ENCODE measurements around the gene ALDOA.

The ALDOA gene

DNA sequence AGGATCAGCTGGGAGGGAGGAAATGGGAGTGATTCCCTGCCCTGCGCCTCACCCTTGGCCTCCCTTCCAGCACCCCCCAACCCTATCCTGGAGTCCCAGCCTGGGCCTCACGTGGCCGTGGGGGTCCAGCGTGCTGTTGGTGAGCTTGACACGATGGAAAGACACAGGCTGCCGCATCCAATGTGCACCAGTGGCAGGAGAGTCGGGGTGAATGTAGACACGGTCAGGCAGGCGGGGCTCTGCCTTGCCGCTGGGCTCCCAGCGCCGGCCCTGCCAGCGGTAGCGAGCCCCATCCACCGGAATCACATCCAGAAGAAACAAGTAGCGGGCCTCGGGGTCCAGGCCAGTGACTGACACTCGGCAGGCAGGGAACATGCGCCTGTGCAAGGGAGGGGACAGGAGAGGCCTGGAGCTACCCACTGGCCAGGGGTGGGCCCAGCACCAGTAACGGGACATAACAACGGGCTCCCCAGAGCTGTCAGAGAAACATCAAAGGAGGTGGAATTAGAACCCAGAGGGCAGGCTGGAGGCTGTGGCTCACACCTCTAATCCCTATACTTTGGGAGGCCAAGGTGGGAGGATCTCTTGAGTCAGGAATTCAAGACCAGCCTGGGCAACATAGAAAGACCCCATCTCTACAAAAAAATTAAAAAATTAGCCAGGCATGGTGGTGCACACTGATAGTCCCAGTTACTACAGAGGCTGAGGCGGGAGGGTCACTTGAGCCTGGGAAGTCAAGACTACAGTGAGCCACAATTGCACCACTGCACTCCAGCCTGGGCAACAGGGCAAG is 23.5 kb downstream of the ALDOA start:
- no peak for DNase-seq (ENCODE audit: low read depth in 2 of 2, low spot score in 1 of 2)

DNA sequence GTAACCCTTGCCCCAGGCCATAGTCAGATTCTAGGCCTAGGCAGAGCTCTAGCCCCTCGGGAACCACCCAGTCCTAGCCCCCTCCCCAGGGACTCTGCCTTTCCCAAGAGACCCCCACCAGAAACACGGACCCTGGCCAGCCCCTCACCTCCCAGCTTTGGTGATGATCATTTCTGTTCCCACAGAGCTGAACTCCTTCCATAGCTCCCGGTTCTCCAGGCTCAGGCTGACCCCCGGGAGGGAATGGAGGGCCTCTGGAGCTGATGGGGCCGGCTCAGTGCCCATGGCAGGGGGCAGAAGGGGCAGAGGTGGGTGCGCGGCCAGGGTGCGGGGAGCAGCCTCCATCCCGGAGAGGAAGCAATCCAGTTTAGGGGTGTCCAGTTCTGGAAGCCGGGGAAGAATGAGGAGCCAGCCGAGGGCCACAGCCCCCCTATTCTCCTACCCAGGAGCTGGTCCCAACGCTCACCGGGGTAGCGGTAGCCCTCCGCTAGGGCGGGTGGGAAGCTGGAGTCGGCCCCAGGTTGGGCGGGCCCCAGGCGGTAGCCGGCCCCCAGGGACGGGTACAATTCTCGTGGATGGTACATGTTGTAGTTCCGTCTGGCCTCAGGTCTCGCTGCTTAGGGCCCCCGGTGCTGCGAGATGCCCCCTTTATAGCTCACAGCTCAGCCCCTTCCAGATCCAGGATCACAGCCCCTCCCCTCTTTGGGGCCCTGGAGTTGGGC is 25.2 kb downstream of the ALDOA start:
- DNase-seq (ENCODE audit: low read depth in 2 of 2, low spot score in 1 of 2): no peak

DNA sequence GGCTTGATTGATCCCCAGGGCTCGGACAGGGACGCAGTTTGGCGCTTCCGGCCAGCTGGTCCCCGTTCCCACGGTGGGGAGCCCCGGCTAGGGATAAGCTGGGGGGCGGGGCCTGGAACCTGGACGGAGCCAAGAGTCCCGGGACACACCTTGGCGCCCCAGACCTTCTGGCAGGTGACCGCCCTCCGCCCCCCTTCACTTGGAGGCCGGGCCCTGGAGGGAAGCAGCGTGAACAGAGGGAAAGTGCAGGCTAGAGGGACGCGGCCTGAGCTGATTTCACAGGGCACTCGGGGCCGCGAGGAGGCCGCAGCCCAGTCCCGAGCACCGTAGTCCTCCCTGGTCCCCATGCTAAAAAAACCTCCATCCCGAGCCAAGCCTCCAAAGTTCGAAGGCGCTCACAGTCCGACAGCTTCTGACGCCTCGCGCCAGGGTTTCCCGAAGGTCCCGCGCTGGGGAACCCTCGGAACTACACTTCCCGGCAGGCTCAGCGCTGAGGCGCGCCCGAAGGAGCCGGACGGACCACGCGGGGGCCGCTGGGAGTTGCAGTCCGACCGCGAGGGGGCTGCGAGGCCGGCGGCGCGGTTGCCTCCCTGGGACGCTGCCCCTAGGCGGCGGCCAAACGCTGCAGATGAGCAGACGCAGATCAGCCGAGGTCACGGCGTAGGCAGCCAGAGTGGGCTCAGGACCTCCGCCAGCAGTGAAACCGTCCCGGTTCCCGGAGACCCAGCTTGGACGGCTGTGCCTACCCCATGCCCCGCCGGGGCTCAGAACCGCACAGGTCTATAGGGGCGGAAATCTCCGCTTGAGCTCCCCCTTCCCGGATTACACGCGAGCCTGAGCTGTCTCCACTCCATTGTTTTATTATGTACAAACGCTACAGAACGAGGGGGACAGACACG is 26.2 kb downstream of the ALDOA start, which contains the start of gene TBX6:
TSS of gene TBX6 (minus strand) at position 451 of the 899 bp plus-strand sequence. CDS start 731 bp downstream, outside the sequence.
- DNase-seq (ENCODE audit: low read depth in 2 of 2, low spot score in 1 of 2): peak; percentile 79 to 84

- peak in 1 of 2 donors; percentile 27 for DNase-seq (ENCODE audit: low read depth in 2 of 2, low spot score in 1 of 2)
Measured at GRCh38 chr16:30092373-30093010, 26.9 kb downstream of the ALDOA start.

GRCh38 chr16:30094541-30095165 is 29.1 kb downstream of the ALDOA start:
- no peak for DNase-seq (ENCODE audit: low read depth in 2 of 2, low spot score in 1 of 2)

GRCh38 chr16:30095166-30096078 is 29.9 kb downstream of the ALDOA start:
- DNase-seq (ENCODE audit: low read depth in 2 of 2, low spot score in 1 of 2): no peak

DNA sequence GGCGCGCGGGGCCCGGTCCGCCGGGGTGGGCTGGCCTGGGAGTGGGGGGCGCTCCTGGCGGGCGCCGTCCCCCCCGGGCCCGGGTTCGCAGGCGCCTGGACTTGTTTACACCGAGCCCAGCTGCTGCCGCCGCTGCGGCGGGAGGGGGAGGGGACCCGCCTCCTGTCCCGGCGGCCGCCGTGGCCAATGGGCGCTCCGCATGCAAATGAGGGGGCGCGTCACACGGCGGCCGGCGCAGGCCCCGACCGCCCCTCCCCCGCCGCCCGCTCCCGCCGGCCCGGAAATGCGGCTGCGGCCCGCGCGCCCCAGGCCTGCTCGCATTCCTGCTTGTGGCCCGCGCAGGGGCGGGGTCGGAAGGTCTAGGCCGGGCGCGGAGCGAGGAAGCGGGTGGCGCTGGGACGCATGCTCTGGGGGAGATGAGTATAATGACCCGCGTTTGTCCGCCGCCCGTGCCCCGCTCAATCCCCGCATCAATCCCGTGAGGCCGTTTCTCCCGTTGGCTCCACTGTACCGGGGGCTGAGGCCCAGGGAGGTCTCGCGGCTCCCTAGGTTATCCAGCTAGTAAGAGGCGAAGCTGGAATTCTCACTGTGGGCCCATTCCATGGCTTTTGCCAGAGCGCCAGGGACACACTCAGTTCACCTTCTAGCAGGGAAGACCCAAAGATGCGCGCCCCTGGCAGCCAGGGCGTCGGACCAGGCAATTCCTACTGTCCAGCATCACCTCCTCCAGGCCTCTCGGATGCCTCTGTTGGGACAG is 30.7 kb downstream of the ALDOA start, which contains the start of gene YPEL3:
TSS of gene YPEL3 (minus strand) at position 109 of the 757 bp plus-strand sequence. CDS start 731 bp downstream, outside the sequence.
- peak; percentile 69 to 80 for DNase-seq (ENCODE audit: low read depth in 2 of 2, low spot score in 1 of 2)

DNA sequence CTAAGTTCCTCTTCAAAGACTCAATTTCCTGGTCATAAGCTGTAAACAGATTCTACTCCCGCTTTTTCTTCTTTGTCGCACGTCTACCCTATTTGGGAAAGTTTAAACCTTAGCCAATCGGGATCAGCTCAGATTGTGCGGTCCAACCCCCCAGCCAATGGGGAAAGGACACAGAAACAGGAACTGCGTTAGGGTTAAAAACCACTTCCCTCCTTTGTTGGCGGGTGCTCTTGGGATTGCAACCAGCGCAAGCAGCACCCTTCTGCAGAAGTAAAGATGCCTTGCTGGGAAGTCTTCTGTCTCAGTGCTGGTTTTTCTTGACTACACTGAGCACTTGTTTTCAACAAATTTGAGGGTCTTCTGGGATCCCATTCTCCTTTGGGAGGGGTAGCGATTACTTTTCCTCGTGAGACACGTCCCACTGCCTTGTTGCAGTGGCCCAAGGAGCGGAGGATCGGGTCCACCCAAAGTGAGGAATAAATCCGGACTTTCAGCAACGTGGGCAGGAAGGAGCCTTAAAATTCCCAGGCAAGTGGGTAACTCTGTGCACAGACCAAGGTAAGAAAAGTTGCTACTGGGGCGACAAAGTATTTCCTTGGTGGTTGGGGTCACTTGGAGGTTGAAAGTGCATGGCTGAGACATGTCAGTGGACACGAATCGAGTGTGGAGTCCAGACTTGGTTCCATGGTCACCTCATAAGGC is 31.5 kb downstream of the ALDOA start:
- DNase-seq (ENCODE audit: low read depth in 2 of 2, low spot score in 1 of 2): no peak

DNA sequence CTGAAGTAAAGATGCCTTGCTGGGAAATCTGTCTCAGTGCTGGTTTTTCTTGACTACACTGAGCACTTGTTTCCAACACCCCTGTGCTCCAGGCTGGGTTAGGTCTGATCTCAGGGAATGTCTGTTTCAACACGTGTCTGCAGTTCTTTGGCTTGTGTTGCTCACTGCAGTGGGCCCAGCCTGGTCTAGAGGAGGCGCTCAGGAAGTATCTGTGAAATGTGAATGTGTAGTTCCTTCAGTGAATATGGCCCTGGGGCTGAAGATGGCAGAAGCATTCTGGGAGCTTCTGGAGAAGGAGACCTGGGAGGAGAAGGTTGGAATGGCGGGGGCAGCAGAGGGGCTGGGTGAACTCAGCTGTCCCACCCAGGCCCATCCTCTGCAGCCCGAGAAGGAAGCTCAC is 38.5 kb downstream of the ALDOA start:
- DNase-seq (ENCODE audit: low read depth in 2 of 2, low spot score in 1 of 2): no peak

- no peak for DNase-seq (ENCODE audit: low read depth in 2 of 2, low spot score in 1 of 2)
Measured at GRCh38 chr16:30104492-30104891, 38.9 kb downstream of the ALDOA start.

DNA sequence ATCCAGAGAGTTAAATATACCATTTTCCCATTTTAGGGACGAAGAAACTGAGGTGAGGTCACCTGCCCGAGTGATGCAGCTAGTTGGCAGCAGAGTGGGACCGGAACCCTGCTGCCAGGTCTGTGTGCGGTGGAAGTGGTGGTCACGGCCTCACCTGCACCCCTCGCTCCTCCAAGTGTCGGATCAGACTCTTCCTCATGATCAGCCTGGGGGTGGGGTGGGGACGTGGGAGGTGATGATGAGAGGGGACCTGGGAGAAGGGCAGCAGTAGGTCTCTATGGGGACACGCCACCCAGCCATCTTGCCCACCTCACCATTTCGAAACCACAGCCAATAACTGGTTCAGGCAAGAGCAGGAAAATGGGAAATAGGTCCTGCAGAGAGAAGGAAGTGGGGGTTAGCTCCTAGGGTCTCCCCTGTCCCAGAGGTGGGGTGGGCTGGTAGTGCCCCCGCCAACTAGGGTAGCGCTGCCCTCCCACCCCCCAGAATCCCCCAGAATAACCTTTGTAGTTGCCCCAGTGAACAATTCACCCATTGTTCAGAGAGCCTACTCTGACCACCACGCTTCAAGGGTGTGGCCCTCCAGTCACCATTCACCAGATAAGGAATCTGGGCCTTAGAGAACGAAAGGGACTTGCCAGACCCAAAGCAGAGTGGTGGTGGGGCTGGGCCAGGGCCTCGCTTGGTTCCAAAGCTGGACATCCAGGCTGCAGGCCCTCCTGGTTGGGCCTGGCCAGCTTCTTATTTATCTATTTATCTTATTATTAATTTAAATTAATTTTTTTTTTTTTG is 42.7 kb downstream of the ALDOA start:
- DNase-seq (ENCODE audit: low read depth in 2 of 2, low spot score in 1 of 2): no peak

DNA sequence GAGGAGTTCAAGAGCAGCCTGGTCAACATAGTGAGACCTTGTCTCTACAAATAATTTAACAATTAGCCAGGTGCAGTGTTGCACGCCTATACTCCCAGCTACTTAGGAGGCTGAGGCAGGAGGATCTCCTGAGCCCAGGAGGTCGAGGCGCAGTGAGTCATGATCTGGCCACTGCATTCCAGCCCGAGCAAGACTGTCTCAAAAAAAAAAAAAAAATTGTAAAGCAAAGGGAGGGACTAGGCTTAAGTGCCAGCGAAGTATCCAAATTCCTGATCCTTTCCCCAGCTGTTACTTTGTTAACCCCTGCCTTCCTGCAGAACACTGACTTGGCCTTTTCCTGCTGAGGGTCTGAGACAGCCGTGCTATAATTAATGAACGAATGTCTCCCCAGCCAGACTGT is 45.1 kb downstream of the ALDOA start:
- DNase-seq (ENCODE audit: low read depth in 2 of 2, low spot score in 1 of 2): no peak

DNA sequence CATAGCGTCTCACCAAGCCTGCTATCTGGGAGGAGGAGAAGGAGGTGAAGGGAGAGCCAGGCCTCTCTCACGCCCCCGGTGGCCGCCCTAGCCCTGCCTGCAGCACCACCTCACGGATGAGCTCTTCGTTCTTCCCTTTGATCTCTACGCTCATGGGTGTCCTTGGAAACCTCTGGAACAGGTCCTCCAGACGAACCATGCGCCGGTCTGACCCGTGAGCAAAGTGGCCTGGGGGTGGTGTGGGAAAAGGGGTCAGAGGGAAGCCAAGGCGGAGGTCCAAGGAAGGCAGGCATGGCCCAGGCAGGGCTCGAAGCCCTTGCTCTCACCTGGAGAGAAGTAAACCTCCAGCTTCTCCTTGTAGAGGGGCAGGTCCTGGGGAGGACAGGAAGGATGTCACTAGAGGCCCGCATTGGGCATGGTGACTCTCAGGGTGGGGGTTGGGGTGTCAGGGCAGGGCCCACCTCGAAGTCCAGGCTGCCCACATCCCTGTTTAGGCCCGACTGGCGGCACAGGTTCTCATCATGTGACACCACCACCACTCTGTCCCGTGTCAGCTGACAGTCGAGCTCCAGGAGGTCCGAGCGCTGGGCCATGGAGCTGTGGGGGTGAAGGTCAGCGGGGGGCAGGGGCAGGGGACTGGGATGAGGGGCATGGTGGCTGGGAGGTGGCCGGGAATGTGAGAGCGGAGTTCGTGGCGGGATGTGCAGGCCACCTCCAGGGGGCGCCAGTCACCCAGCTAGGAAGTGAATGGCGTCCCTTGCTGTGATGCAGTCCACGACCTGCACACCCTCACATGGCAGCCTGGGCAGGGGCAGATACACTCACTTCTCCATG is 46.9 kb downstream of the ALDOA start:
- DNase-seq (ENCODE audit: low read depth in 2 of 2, low spot score in 1 of 2): peak in 1 of 2 donors; percentile 31

DNA sequence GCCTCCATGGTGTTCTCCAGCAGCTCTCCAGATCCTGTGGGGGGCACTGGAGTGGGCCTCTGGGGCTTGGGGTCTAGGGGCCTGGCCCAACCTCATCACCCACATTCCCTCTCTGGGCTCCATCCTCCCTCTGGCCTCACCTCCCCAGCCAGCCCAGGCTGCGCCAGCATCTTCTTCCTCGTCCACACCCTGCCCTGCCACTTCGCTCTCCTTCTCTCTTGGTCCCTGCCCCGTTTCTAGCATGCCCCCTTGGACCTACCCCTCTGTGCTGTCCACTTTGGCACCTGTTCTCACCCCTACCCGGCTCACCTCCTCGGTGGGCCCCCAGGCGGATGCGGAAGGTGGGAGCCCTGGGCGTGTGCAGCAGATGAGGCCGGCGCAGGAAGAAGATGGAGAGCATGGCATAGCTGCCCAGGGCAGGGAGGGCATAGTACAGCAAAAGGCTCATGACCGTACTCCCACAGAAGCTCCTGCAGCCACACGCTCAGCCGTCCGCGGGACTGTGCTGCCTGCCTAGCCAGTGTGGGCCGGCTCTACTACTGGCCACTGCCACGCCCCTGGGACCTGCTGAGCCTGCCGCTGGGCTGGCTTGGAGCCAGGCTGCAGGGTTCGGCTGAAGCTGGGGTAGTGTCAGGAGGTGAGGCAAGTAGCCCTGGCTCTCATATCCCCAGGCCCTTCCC is 47.6 kb downstream of the ALDOA start, which contains the start of gene GDPD3:
TSS of gene GDPD3 (minus strand) at position 507 of the 680 bp plus-strand sequence. CDS start at position 448, 59 bp downstream.
- DNase-seq (ENCODE audit: low read depth in 2 of 2, low spot score in 1 of 2): no peak

GRCh38 chr16:30113711-30114333 is 48.3 kb downstream of the ALDOA start:
- no peak for DNase-seq (ENCODE audit: low read depth in 2 of 2, low spot score in 1 of 2)
